HG02981 (cell line): Measurements from ENCODE around the gene ZNF174.

ENCODE experiments used
- ATAC-seq: cut with Tn5 transposase; IDR thresholded peaks from one replicate; pipeline ENCODE4 v1.9.1; 2021; ENCODE audit warnings: mild to moderate bottlenecking, moderate library complexity; ENCODE audit not compliant: unreplicated experiment

The ZNF174 gene

DNA sequence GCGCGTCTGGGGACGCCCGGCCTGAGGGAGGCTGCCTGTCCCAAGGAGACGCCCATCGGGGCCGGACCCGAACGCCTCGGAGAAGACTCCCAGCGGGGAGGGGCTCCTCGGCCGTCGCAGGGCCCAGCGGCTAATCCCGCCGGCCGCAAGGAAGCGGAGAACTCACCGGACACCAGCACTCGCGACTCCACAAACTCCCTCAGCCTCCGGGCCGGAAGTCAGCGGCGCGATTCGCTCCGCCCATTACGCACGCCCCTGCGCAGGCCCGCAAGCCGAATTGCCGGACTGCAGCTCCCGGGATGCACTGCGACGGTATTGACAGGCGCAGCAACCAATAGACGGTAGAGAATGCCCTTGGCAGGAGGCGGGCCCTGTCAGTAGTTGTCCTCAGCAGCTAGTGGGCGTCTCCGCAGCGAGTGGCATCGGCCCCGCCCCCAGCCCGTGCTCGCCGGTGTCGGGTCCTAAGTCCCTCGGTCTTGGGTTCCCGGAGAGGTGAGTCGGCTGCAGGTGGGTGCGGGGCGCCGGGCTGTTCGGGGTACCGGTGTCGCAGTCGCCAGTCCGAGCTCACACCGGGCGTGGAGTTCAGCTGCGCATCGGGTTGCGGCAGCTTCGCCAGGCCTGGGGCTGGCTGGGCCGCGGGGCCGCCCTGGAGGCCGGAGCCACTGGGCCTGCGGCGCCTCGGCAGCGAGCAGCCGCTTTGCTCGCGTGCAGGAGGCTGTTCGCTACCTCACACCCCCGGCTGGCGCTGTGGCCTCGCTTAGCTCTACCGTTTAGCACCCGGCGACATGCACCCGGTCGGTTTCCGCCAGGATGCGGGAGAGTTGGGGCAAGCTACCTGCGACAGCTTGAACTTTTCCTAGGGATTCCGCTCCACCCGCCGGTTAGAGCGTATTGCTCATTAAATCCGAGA, at the start of gene ZNF174, which contains the start of gene ZSCAN32:
Gene ZNF174 (plus strand): TSS at position 437 of the 910 bp plus-strand sequence. CDS start 790 bp downstream, outside the sequence.
Gene ZSCAN32 (minus strand): TSS at position 226 of the 910 bp plus-strand sequence. CDS start 3,447 bp downstream, outside the sequence.
- ATAC-seq = peak; percentile 95

DNA sequence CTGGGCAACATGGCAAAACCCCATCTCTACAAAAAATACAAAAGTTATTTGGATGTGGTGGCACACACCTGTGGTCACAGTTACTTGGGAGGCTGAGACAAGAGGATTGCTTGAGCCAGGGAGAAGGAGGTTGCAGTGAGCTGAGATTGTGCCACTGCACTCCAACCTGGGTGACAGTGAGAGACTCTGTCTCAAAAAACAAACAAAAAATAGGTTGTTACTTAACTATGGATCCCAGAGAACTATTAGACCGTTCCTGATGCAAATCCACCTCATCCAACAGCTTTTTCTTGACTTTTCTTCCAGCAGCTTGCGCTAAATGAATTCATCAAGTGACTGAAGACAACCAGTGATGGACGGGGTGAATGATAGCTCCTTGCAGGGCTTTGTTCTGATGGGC, 45.4 kb upstream of the ZNF174 start, which contains the start of gene OR2C1:
Gene OR2C1 (plus strand): TSS at position 301 of the 400 bp plus-strand sequence. CDS start 52 bp downstream, at position 353.
- no peak for ATAC-seq

DNA sequence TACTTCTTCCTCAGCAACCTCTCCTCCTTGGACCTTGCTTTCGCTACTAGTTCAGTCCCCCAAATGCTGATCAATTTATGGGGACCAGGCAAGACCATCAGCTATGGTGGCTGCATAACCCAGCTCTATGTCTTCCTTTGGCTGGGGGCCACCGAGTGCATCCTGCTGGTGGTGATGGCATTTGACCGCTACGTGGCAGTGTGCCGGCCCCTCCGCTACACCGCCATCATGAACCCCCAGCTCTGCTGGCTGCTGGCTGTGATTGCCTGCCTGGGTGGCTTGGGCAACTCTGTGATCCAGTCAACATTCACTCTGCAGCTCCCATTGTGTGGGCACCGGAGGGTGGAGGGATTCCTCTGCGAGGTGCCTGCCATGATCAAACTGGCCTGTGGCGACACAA, 44.9 kb upstream of the ZNF174 start:
- no peak for ATAC-seq

DNA sequence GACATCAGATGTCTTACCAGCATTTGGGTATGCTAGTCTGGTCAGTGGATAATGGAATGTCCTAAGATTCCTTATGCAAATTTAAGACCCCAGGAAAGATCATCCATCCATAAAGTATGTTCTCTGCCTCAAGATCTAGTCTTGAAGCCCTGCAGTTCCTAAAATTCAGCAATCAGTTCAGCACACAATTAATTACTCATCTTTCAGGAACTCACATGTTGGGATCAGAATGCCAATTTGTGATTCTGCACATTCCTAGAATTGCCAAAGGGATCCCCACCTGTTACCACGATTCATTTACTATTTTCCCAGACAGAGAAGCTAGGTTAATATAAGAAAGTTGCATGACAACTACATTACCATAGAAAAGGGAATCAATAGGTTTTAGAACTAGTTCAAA, 42.1 kb upstream of the ZNF174 start:
- no peak for ATAC-seq

GRCh38 chr16:3362931-3363330, 38.1 kb upstream of the ZNF174 start:
- ATAC-seq = no peak

DNA sequence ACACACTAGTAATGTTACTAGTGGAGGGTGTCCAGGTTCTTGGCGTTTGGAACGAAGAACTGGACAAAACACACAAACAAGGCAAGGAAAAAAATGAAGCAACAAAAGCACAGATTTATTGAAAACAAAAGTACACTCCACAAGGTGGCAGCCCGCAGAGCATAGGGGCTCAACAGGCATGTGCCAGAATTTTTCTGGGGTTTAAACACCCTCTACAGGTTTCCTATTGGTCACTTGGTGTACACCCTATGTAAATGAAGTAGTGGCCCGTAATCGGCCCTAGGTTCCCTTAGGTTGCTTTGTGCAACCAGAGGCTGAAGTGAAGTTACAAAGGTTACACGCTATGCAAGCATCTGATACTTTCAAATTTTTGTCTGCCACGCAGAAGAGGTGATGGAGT, 37.2 kb upstream of the ZNF174 start:
- ATAC-seq = no peak

DNA sequence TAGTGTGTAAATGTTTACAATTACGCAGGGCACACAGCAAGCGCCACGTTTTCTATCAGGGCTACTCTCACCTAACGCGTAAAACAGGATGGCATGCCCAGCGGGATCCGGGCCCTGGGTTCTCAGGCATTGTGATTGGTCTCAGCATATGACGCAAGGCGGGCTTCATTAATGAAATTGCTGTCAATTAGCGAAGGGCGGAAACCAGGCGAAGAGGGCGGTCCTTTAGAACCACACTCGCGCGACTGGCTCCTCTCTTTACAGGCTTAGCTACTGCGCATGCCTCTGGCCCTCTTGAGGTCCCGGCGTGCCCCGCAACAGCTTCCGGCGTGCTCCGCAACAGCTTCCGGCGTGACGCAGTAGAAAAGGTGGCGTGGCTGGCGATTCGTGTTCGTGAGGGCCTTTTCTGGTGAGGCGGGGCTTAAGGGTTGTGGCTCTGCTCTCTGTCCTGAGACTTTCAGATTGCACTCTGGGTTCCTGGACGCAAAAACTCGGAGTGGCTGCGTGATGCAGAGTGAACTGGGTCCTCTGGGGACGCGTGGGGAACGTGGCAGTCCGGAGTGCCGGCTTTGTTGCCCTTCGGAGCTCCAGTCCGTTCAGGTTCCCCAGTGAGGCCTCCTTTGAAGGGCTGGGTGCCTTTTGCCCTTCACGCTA, 36.1 kb upstream of the ZNF174 start:
- ATAC-seq = no peak

DNA sequence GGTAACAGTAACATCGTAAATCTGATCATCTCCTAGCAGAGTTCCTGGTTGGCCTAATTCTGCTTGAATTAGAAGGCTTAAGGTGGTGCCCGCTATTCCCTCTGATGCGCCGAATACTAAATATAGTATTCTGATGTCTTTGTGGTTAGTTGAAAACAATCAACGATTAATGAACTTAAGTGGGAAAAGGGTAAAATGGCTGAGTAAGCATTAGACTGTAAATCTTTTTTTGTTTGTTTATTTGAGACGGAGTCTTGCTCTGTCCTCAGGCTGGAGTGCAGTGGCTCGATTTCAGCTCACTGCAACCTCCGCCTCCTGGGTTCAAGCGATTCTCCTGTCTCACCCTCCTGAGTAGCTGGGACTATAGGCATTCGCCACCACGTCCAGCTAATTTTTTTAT, 31.9 kb upstream of the ZNF174 start:
- no peak for ATAC-seq

- no peak for ATAC-seq
Observed at GRCh38 chr16:3375680-3376079, 25.3 kb upstream of the ZNF174 start.

GRCh38 chr16:3377917-3378316, 23.1 kb upstream of the ZNF174 start:
- no peak for ATAC-seq

GRCh38 chr16:3383045-3383448, 18.0 kb upstream of the ZNF174 start:
- ATAC-seq = no peak

GRCh38 chr16:3388325-3388724, 12.7 kb upstream of the ZNF174 start:
- no peak for ATAC-seq

- no peak for ATAC-seq
Observed at GRCh38 chr16:3389663-3390338, 11.2 kb upstream of the ZNF174 start.

DNA sequence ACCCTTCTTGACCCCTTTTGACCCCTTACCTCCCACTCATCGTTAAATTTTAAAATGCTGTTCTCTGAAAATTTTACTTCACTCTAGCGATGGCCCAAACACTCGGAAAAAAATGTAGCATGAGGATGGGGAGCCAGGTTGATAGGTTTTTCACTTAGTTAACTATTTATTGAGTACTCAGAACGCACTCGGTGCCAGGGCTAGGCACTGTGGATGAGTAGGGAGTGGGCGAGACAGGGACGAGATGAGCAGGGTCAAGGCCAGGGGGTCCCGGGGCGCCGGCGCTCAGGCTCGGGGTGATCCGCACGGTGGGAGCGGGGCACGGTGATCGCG, 603 bp upstream of the ZNF174 start:
- ATAC-seq = no peak

GRCh38 chr16:3401719-3402397, 843 bp downstream of the ZNF174 start:
- ATAC-seq = no peak

GRCh38 chr16:3408561-3409197, 7.7 kb downstream of the ZNF174 start:
- no peak for ATAC-seq

DNA sequence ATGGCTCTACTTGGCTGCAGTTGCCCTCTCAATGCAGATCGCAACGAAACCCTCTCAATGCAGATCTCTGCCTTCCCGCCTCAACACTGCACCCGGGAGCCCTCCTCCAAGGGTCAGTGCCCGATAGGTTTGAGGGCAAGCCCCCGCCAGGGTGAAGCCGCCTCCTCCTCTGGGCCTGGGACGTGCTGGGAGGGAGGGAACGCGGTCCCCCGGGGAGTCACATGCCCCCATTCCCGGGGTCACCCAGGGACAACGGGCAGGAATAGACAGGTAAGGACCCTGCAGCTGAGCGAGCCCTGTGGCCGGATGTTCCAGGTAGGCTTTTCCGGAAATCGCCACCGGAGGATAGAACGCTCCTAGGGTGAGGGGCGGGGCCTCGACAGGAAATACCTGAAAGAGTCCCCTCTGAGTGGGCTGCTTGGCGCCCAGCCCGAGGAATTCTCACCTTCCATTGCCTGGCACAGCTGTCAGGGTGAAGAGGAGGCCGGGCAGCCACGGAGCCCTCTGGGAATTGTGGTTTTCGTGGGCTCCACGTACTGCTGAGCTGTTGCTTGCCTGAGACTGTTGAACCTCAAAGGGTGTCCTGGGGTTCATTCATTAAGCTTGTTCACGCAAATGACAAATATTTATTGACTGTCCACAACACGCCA, 12.8 kb downstream of the ZNF174 start:
- no peak for ATAC-seq

DNA sequence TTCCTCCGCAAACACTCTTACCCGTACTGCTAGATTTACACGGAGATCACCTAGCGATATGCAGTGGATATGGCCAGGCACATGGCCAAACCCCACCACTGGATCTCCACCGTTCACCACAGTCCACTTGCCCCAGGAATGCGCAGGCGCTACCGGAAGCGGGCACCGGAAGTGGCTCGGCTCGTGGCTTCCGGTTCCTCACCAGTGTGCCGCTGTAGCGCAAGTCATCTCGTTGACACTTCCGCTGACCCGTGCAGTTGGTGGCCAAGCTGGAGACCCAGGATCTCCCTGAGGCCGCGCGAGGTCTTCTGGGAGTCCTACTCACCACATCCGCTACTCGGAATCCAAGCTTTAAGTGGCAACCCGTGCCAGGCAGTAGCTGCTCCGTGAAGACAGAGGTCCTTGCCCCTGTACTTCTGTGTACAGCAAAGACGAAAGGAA, 30.8 kb downstream of the ZNF174 start:
- ATAC-seq = no peak

GRCh38 chr16:3434373-3434772, 33.4 kb downstream of the ZNF174 start:
- ATAC-seq = no peak

DNA sequence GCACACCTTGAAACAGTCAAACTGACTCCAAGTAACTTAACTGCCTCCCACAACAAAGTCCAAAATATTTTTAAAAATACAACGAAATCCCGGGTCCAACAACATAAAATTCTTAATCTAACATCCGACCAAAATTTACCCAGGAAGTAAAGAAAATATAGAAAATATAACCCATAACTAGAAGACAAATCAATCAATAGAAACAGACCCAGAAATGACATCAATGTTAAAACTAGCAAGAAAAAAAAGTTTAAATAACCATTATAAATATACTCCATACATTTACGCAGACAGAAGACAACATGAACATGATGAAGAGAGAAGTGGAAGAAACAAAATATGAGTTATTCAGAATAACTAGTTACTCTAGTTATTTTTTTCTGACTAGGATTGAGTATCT, 38.6 kb downstream of the ZNF174 start:
- ATAC-seq = no peak
